Trophoblast cell (in vitro differentiated cells and primary cell): ENCODE results near the gene GTF2IRD1.
"Not testable (repeated sequence)": the region's sequence is repeated elsewhere in the genome, so short reads cannot be mapped to it uniquely, and the experiment has no call there.

ENCODE experiments used
- DNase-seq, 2 donors: peaks; one replicate each; pipeline ENCODE4 v3.0.0-alpha.2; 2016
- H2AFZ ChIP-seq: 2 replicates; pipeline ENCODE4 v1.6.1; 2013; ENCODE audit warnings: low read length, moderate library complexity, mild to moderate bottlenecking; ENCODE audit not compliant: insufficient read depth, poor library complexity
- H2AK5ac ChIP-seq: 2 replicates; pipeline ENCODE4 v1.6.1; 2013; ENCODE audit warnings: mild to moderate bottlenecking, low read length
- H2BK120ac ChIP-seq: 2 replicates; pipeline ENCODE4 v1.6.1; 2013; ENCODE audit warnings: low read length, mild to moderate bottlenecking, moderate library complexity; ENCODE audit not compliant: insufficient read depth, poor library complexity
- H2BK12ac ChIP-seq: 2 replicates; pipeline ENCODE4 v1.6.1; 2013; ENCODE audit warnings: mild to moderate bottlenecking, low read length, moderate library complexity
- H2BK5ac ChIP-seq: 2 replicates; pipeline ENCODE4 v1.6.1; 2013; ENCODE audit warnings: low read length, low read depth, moderate library complexity, mild to moderate bottlenecking; ENCODE audit not compliant: poor library complexity
- H3K14ac ChIP-seq: 2 replicates; pipeline ENCODE4 v1.6.1; 2013; ENCODE audit warnings: mild to moderate bottlenecking, low read length
- H3K18ac ChIP-seq: 2 replicates; pipeline ENCODE4 v1.6.1; 2013; ENCODE audit warnings: mild to moderate bottlenecking, low read length
- H3K23ac ChIP-seq: 2 replicates; pipeline ENCODE4 v1.6.1; 2013; ENCODE audit warnings: low read length
- H3K27ac ChIP-seq: 2 replicates; pipeline ENCODE4 v1.5.1; 2013; ENCODE audit warnings: low read depth, mild to moderate bottlenecking, inconsistent platforms, low read length, moderate library complexity
- H3K27me3 ChIP-seq: 2 replicates; pipeline ENCODE4 v1.6.1; 2013; ENCODE audit warnings: inconsistent platforms, mild to moderate bottlenecking, low read length, moderate library complexity; ENCODE audit not compliant: insufficient read depth
- H3K36me3 ChIP-seq, 2 experiments: 1 replicate in 1 of 2; 2 replicates in 1 of 2; pipeline ENCODE4 v1.6.1; 2013; ENCODE audit warnings: low read length in 2 of 2, mild to moderate bottlenecking in 2 of 2, moderate library complexity in 1 of 2; ENCODE audit not compliant: insufficient read depth in 2 of 2, control insufficient read depth in 1 of 2
- H3K4ac ChIP-seq: 2 replicates; pipeline ENCODE4 v1.6.1; 2013; ENCODE audit warnings: low read depth, mild to moderate bottlenecking, low read length, moderate library complexity
- H3K4me1 ChIP-seq, 2 experiments: 1 replicate in 1 of 2; 2 replicates in 1 of 2; pipeline ENCODE4 v1.6.1; 2013; ENCODE audit warnings: low read length in 2 of 2, mild to moderate bottlenecking in 2 of 2, moderate library complexity in 1 of 2; ENCODE audit not compliant: insufficient read depth in 2 of 2, control insufficient read depth in 1 of 2
- H3K4me2 ChIP-seq: 2 replicates; pipeline ENCODE4 v1.6.1; 2013; ENCODE audit warnings: inconsistent platforms, mild to moderate bottlenecking, low read length, moderate library complexity
- H3K4me3 ChIP-seq: 2 replicates; pipeline ENCODE4 v1.5.1; 2013; ENCODE audit warnings: mild to moderate bottlenecking, low read depth, low read length, inconsistent platforms
- H3K79me1 ChIP-seq: one replicate; pipeline ENCODE4 v1.6.1; 2013; ENCODE audit warnings: low read length
- H3K79me2 ChIP-seq: 2 replicates; pipeline ENCODE4 v1.6.1; 2013; ENCODE audit warnings: low read length, mild to moderate bottlenecking; ENCODE audit not compliant: control insufficient read depth, insufficient read depth, poor library complexity
- H3K9ac ChIP-seq: 2 replicates; pipeline ENCODE4 v1.6.1; 2013; ENCODE audit warnings: mild to moderate bottlenecking, low read length
- H3K9me3 ChIP-seq: 2 replicates; pipeline ENCODE4 v1.6.1; 2013; ENCODE audit warnings: low read depth, mild to moderate bottlenecking, control low read depth, inconsistent platforms, low read length; ENCODE audit not compliant: insufficient read depth
- H4K12ac ChIP-seq: 2 replicates; pipeline ENCODE4 v1.6.1; 2013; ENCODE audit warnings: low read depth, mild to moderate bottlenecking, low read length, moderate library complexity
- H4K8ac ChIP-seq: 2 replicates; pipeline ENCODE4 v1.6.1; 2013; ENCODE audit warnings: low read depth, mild to moderate bottlenecking, low read length, moderate library complexity
- H4K91ac ChIP-seq: one replicate; pipeline ENCODE4 v1.6.1; 2013; ENCODE audit warnings: low read depth, mild to moderate bottlenecking, low read length, moderate library complexity
- WGBS: extraction: QIAGEN DNeasy Blood & Tissue Kit; methylation state at CpG from one replicate; pipeline ENCODE4 v1.1.7; 2013; ENCODE audit warnings: missing lambda C conversion rate; ENCODE audit not compliant: insufficient read length, insufficient coverage; ENCODE audit errors: extremely low coverage; 5-methylcytosine and 5-hydroxymethylcytosine counted together

GTF2IRD1 gene

DNA sequence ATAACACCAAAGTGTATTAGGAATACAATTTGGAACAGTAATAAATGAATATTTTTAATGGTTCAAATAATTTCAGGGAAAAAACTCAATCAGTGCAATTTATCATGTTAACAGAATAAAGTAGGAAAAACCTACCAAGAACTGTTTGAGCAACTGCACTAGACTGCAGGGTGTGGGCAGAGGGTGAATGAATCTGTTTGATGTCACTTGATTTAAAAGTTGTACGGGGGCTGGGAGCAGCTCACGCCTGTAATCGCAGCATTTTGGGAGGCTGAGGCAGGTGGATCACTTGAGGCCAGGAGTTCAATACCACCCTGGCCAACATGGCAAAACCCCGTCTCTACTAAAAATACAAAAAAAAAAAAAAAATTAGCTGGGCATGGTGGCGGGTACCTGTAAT lies 42.1 kb upstream of the GTF2IRD1 start:
- H3K4me3 ChIP-seq, H2AFZ ChIP-seq, H3K4me1 ChIP-seq, H3K9ac ChIP-seq, H2BK5ac ChIP-seq, H4K91ac ChIP-seq, H3K27ac ChIP-seq, H2AK5ac ChIP-seq, DNase-seq, H3K23ac ChIP-seq, H3K79me2 ChIP-seq, H3K4me2 ChIP-seq, H3K36me3 ChIP-seq, H4K8ac ChIP-seq, H3K27me3 ChIP-seq, H3K14ac ChIP-seq, H3K18ac ChIP-seq, H3K79me1 ChIP-seq, H3K9me3 ChIP-seq, H2BK120ac ChIP-seq, H4K12ac ChIP-seq, H3K4ac ChIP-seq, H2BK12ac ChIP-seq: not testable (repeated sequence)
- no CpG with 5 or more reads among the region's 5 CpGs for WGBS

DNA sequence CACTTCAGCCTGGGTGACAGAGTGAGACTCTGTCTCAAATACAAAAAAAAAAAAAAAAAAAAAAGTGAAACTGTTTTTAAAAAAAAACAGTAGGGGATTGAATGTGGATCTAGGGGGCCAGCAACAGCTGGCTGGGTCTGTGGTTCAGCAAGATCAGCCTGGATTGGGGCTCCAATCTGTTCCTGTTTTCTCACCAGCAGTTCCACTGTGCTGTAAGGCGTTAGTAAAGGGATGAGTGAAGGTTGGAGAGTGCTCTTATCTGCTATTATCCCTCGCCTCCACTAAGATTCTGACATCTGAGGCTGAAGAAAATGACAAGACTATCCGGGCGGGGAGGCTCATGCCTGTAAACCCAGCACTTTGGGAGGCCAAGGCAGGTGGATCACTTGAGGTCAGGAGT lies 41.6 kb upstream of the GTF2IRD1 start:
- DNase-seq: no peak
- no peaks in the 10 kb centered on the region for H3K27me3 ChIP-seq

GRCh38 chr7:74412603-74413002 lies 41.1 kb upstream of the GTF2IRD1 start:
- H2AFZ ChIP-seq: no peak overlapping the region
- H3K23ac ChIP-seq: no peak overlapping the region
- no peak overlapping the region for H3K4me2 ChIP-seq
- no peak overlapping the region for H3K4ac ChIP-seq
- WGBS: no CpG with 5 or more reads among the region's 3 CpGs
- no peak overlapping the region for H2BK5ac ChIP-seq
- no peaks in the 10 kb centered on the region for H3K79me1 ChIP-seq
- H4K12ac ChIP-seq: no peak overlapping the region
- H2BK120ac ChIP-seq: no peak overlapping the region
- no peaks in the 10 kb centered on the region for H3K36me3 ChIP-seq
- H2AK5ac ChIP-seq: no peak overlapping the region
- no peaks in the 10 kb centered on the region for H3K9me3 ChIP-seq
- no peaks in the 10 kb centered on the region for H3K79me2 ChIP-seq
- no peak overlapping the region for H3K4me3 ChIP-seq
- H4K91ac ChIP-seq: no peak overlapping the region
- H3K14ac ChIP-seq: no peak overlapping the region
- H2BK12ac ChIP-seq: no peak overlapping the region
- H3K27ac ChIP-seq: no peak overlapping the region
- no peaks in the 10 kb centered on the region for H3K27me3 ChIP-seq
- H4K8ac ChIP-seq: no peak overlapping the region
- H3K9ac ChIP-seq: no peak overlapping the region
- H3K4me1 ChIP-seq: no peaks in the 10 kb centered on the region
- DNase-seq: peak in 1 of 2 donors; percentile 31
- no peak overlapping the region for H3K18ac ChIP-seq

More for the DNA sequence above, 41.6 kb upstream of the GTF2IRD1 start:
- Histone ChIP-seq H2BK12ac (no peak overlapping the region), H3K4me1 (no peaks in the 10 kb centered on the region), H3K4me2 (no peak overlapping the region), H3K36me3 (no peaks in the 10 kb centered on the region), H4K91ac (no peak overlapping the region), H3K27ac (no peak overlapping the region), H2BK5ac (no peak overlapping the region), H3K9ac (no peak overlapping the region), H3K79me2 (no peaks in the 10 kb centered on the region), H3K79me1 (no peaks in the 10 kb centered on the region), H3K18ac (no peak overlapping the region), H3K14ac (no peak overlapping the region), H2AFZ (no peak overlapping the region), H3K4ac (no peak overlapping the region), H3K9me3 (no peaks in the 10 kb centered on the region), H2BK120ac (no peak overlapping the region), H4K12ac (no peak overlapping the region), H3K4me3 (no peak overlapping the region), H2AK5ac (no peak overlapping the region), H3K23ac (no peak overlapping the region), H4K8ac (no peak overlapping the region)
- no CpG with 5 or more reads among the region's 4 CpGs for WGBS

DNA sequence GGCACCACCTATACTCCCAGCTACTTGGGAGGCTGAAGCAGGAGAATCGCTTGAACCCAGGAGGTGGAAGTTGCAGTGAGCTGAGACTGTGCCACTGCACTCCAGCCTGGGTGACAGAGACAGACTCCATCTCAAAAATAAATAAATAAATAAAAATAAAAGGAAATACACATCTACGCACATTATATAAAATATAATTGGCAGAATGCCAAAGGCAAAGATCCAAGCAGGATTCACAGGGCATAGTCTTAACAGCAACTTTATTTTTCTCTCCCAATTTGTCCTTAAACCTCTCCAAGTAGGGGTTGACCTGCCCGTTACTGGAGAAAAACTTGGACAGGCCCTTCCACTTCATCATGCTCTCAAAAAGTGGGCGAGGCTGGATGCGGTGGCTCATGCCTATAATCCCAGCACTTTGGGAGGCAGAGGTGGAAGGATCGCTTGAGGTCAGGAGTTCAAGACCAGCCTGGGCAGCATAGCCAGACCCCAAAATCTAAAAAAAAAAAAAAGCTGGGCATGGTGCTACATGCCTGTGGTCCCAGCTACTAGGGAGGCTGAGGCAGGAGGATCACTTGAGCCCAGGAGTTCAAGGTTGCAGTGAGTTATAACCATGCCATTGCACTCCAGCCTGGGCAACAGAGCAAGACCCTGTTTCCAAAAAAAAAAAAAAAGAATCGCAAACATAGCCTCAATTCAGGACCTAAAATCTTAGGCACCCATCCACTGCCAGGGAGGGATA lies 38.9 kb upstream of the GTF2IRD1 start:
- not testable (repeated sequence) for H2BK12ac ChIP-seq, H4K8ac ChIP-seq, H3K9ac ChIP-seq, H4K91ac ChIP-seq, H2BK5ac ChIP-seq, H3K23ac ChIP-seq, H3K4me3 ChIP-seq, H2AK5ac ChIP-seq, H3K79me2 ChIP-seq, H3K4ac ChIP-seq, H3K18ac ChIP-seq, H3K9me3 ChIP-seq, H3K79me1 ChIP-seq, H4K12ac ChIP-seq, H2AFZ ChIP-seq, H2BK120ac ChIP-seq, H3K4me2 ChIP-seq, H3K14ac ChIP-seq, H3K36me3 ChIP-seq, H3K27ac ChIP-seq, H3K27me3 ChIP-seq, DNase-seq, H3K4me1 ChIP-seq
- WGBS: no CpG with 5 or more reads among the region's 7 CpGs
